ENCODE measurements around the gene SF3B5. TPM values are rescaled to one million over a fixed set of nuclear protein-coding genes. Genes with fewer than 3 reads are reported as not detected.
A peak's percentile ranks its signal among the peaks of the same experiment; 100 is the strongest.

The SF3B5 gene
- total and polyA plus RNA-seq, 4 experiments from 2014 or later: 87.2 to 379 (median 215) TPM

DNA sequence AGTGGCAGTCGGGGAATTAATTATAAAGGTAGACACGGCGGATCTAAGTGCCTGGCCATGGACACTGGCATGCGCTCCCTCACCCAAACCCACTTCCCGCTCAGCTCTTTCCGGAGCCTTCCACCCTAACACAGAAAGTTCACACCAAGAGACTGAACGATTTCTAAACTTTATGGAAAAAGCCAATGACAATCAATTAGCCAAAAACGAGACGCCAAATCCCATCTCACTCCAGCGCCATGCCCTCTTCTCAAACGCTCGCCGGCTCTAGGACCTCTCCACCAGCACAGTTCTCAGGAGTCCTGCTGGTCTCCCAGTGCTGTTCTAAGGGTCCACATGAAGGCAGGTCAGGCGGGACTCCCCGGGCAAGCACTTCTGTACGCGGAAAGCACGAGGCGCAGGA is 641 bp downstream of the SF3B5 start:
- Histone ChIP-seq H3K9me3 (ENCODE audit: control insufficient read depth in 1 of 2, low read length in 2 of 2) (no peaks in the 10 kb centered on the region), H3K4me3 (ENCODE audit: low read length in 2 of 2) (peak overlapping the region; percentile 88 to 95), H3K4me1 (ENCODE audit: insufficient read depth, low read length) (peaks cover 17% of the 10 kb centered on the region), H3K27me3 (ENCODE audit: insufficient read depth, low read length) (no peaks in the 10 kb centered on the region), H3K36me3 (ENCODE audit: insufficient read depth, low read length) (no peaks in the 10 kb centered on the region), H3K27ac (ENCODE audit: low read depth, low read length) (peak overlapping the region; percentile 91)
- Mint-ChIP-seq H3K27ac (peak overlapping the region; percentile 96 to 100 (median 99)), H3K9me3 (no peaks in the 10 kb centered on the region), H3K4me3 (peak overlapping the region; percentile 94 to 99 (median 98)), H3K4me1 (peaks cover 15 to 35% (median 24%) of the 10 kb centered on the region in 4 donors), H3K27me3 (no peaks in the 10 kb centered on the region), H3K36me3 (peaks cover 4 to 15% of the 10 kb centered on the region in 2 donors)
- intact Hi-C loops (cut with micrococcal nuclease): loop anchor here (1.0 to 10.0 kb wide), 11 partner anchors 30 to 1950 kb away; partner anchors contain the start of genes ADAT2, LTV1, NMBR and PEX3
- ChIA-PET CTCF (ENCODE audit: partially characterized antibody) (interaction anchor here (1.1 to 1.4 kb wide), 3 partner anchors 9 to 156 kb away, joined by 3 to 4 read pairs (median 4); no protein-coding TSS in a partner anchor), POLR2A (ENCODE audit: partially characterized antibody) (interaction anchor here (1.0 to 5.5 kb wide), 7 partner anchors 9 to 252 kb away, joined by 3 to 82 read pairs (median 9); partner anchors contain the start of genes LTV1 and STX11)
- DNase-seq: no peak

DNA sequence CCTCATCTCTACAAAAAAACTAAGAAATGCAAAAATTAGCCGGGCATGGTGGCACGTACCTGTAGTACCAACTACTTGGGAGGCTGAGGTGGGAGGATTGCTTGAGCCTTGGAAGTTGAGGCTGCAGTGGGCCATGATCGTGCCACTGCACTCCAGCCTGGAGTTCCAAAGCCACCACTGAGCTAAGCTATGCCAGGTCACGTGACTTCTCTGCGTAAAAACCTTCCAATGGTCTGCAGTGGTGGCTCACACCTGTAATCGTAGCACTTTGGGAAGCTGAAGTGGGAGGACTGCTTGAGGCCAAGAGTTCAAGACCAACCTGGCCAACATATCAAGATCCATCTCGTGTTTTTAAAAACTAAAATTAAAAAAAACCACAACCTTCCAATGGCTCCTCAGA is 1.7 kb downstream of the SF3B5 start:
- ChIA-PET CTCF (ENCODE audit: partially characterized antibody) (interaction anchor here (0.7 to 1.3 kb wide), 2 partner anchors 8 to 519 kb away, joined by 3 read pairs; no protein-coding TSS in a partner anchor), POLR2A (ENCODE audit: partially characterized antibody) (interaction anchor here (1.0 to 5.5 kb wide), 3 partner anchors 29 to 251 kb away, joined by 3 to 82 read pairs (median 41); partner anchors contain the start of gene LTV1)
- H3K4me1 Mint-ChIP-seq: peaks cover 15 to 35% (median 24%) of the 10 kb centered on the region in 4 donors
- peaks cover 17% of the 10 kb centered on the region for H3K4me1 ChIP-seq (ENCODE audit: insufficient read depth, low read length)
- H3K27ac ChIP-seq (ENCODE audit: low read depth, low read length): no peak overlapping the region
- no peaks in the 10 kb centered on the region for H3K36me3 ChIP-seq (ENCODE audit: insufficient read depth, low read length)
- intact Hi-C loops (cut with micrococcal nuclease): loop anchor here (2.0 to 10.0 kb wide), 5 partner anchors 39 to 1949 kb away; partner anchors contain the start of genes LTV1, NMBR and VTA1
- no peaks in the 10 kb centered on the region for H3K27me3 Mint-ChIP-seq
- DNase-seq: no peak
- no peaks in the 10 kb centered on the region for H3K27me3 ChIP-seq (ENCODE audit: insufficient read depth, low read length)
- no peak overlapping the region for H3K4me3 ChIP-seq (ENCODE audit: low read length in 2 of 2)
- peak overlapping the region; percentile 94 to 99 (median 98) for H3K4me3 Mint-ChIP-seq
- H3K9me3 Mint-ChIP-seq: no peaks in the 10 kb centered on the region
- peaks cover 7 to 15% of the 10 kb centered on the region in 2 donors for H3K36me3 Mint-ChIP-seq
- peak overlapping the region in 6 of 7 donors; percentile 96 to 100 (median 99) for H3K27ac Mint-ChIP-seq
- no peaks in the 10 kb centered on the region for H3K9me3 ChIP-seq (ENCODE audit: control insufficient read depth in 1 of 2, low read length in 2 of 2)

DNA sequence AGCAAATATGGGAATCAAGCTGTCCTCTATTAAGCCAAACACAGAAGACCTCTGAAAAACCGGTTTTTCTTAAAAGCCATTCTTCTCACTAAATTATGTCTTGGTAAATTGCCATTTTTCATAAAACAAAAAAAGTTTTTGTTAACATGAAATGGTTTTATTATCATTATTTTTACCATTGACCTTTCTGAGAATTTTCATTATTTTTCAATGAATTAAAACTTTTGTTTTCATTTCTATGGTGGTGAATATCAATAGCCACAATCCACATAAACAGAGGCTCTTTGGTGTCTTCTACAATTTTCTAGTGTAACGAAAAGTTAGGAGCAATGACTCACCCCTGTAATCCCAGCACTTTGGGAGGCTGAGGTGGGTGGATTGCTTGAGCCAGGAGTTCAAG is 2.1 kb downstream of the SF3B5 start:
- H3K4me1 Mint-ChIP-seq: peaks cover 15 to 35% (median 24%) of the 10 kb centered on the region in 4 donors
- intact Hi-C loops (cut with micrococcal nuclease): loop anchor here (5.0 to 10.0 kb wide), 3 partner anchors 248 to 1948 kb away; partner anchors contain the start of genes LTV1, NMBR and VTA1
- peak overlapping the region in 2 of 7 donors; percentile 64 to 96 for H3K27ac Mint-ChIP-seq
- peak overlapping the region in 7 of 8 donors; percentile 17 to 99 (median 41) for H3K4me3 Mint-ChIP-seq
- H3K4me3 ChIP-seq (ENCODE audit: low read length in 2 of 2): no peak overlapping the region
- DNase-seq: no peak
- H3K9me3 Mint-ChIP-seq: no peaks in the 10 kb centered on the region
- H3K27me3 Mint-ChIP-seq: no peaks in the 10 kb centered on the region
- H3K4me1 ChIP-seq (ENCODE audit: insufficient read depth, low read length): peaks cover 17% of the 10 kb centered on the region
- no peak overlapping the region for H3K27ac ChIP-seq (ENCODE audit: low read depth, low read length)
- H3K36me3 Mint-ChIP-seq: peaks cover 7 to 15% of the 10 kb centered on the region in 2 donors
- H3K36me3 ChIP-seq (ENCODE audit: insufficient read depth, low read length): no peaks in the 10 kb centered on the region
- H3K27me3 ChIP-seq (ENCODE audit: insufficient read depth, low read length): no peaks in the 10 kb centered on the region
- ChIA-PET POLR2A (ENCODE audit: partially characterized antibody) (interaction anchor here (5.1 to 5.5 kb wide), 2 partner anchors 29 to 38 kb away, joined by 41 to 82 read pairs; no protein-coding TSS in a partner anchor), CTCF (ENCODE audit: partially characterized antibody) (no interaction called here)
- no peaks in the 10 kb centered on the region for H3K9me3 ChIP-seq (ENCODE audit: control insufficient read depth in 1 of 2, low read length in 2 of 2)

DNA sequence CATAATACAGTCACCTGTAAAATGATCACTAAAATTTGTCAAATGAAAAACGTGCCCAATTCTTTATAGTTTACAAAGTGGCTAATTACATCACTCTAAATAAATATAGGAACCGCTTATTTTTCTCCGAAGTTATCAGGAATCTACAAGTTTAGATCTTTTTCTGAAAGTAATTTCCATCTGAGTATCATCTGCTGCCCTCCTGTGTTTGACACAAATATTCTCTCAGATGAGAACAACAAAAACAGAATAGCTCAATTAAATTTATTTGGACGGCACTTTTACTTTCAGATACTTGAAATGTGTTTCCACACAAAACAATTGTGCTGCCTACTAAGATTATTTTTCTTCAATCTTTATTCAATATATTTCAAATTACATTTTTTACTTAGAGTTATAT is 5.0 kb downstream of the SF3B5 start:
- no peak overlapping the region for H3K4me3 Mint-ChIP-seq
- ChIA-PET CTCF (ENCODE audit: partially characterized antibody) (interaction anchor here (1.0 to 1.8 kb wide), 5 partner anchors 15 to 150 kb away, joined by 3 to 13 read pairs (median 3); no protein-coding TSS in a partner anchor), POLR2A (ENCODE audit: partially characterized antibody) (no interaction called here)
- no peak for DNase-seq
- Histone ChIP-seq H3K4me1 (ENCODE audit: insufficient read depth, low read length) (peaks cover 17% of the 10 kb centered on the region), H3K27me3 (ENCODE audit: insufficient read depth, low read length) (no peaks in the 10 kb centered on the region), H3K27ac (ENCODE audit: low read depth, low read length) (no peak overlapping the region), H3K36me3 (ENCODE audit: insufficient read depth, low read length) (no peaks in the 10 kb centered on the region), H3K9me3 (ENCODE audit: control insufficient read depth in 1 of 2, low read length in 2 of 2) (no peaks in the 10 kb centered on the region), H3K4me3 (ENCODE audit: low read length in 2 of 2) (no peak overlapping the region)
- intact Hi-C loops (cut with micrococcal nuclease): loop anchor here (5.0 to 10.0 kb wide), 3 partner anchors 246 to 1946 kb away; partner anchors contain the start of genes LTV1, NMBR and VTA1
- no peaks in the 10 kb centered on the region for H3K27me3 Mint-ChIP-seq
- H3K36me3 Mint-ChIP-seq: peaks cover 10 to 12% of the 10 kb centered on the region in 2 donors
- H3K27ac Mint-ChIP-seq: no peak overlapping the region
- H3K4me1 Mint-ChIP-seq: peaks cover 10 to 22% (median 14%) of the 10 kb centered on the region in 4 donors
- no peaks in the 10 kb centered on the region for H3K9me3 Mint-ChIP-seq

DNA sequence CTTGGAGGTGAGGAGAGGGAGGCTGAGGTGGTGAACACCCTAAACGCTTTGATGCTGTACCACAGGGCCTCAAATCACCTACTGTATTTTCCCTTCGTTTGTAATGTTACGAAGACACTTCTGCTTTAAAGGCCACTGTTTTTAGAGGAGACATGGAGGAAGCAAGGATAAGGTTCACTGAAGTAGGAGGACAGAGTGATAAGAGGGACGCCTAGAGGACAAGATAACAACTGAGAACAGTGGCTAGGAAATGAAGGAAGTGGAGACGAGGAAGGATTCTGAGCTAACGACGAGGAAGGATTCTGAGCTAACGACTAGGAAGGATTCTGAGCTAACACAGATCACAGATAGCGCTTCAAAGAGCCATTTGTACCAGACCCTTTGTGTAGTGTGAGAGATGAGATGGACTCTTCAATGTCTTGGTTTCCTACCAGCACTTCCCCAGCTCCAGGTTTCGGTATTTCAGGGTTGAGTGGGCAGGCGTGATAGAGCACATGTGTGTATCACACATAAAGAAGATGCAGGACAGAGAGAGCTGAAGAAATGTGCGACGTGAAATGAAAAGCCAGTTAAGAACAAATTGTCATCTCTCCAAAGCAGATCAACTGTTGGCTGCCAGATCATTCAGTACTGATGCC is 7.5 kb downstream of the SF3B5 start:
- no peaks in the 10 kb centered on the region for H3K9me3 Mint-ChIP-seq
- CTCF ChIA-PET (ENCODE audit: partially characterized antibody): interaction anchor here (1.4 kb wide), 1 partner anchor 148 kb away, joined by 10 read pairs; no protein-coding TSS in a partner anchor
- H3K27me3 Mint-ChIP-seq: no peaks in the 10 kb centered on the region
- POLR2A ChIA-PET (ENCODE audit: partially characterized antibody): interaction anchor here (1.2 kb wide), 1 partner anchor 23 kb away, joined by 5 read pairs; no protein-coding TSS in a partner anchor
- H3K27me3 ChIP-seq (ENCODE audit: insufficient read depth, low read length): no peaks in the 10 kb centered on the region
- no peak overlapping the region for H3K4me3 ChIP-seq (ENCODE audit: low read length in 2 of 2)
- no peaks in the 10 kb centered on the region for H3K9me3 ChIP-seq (ENCODE audit: control insufficient read depth in 1 of 2, low read length in 2 of 2)
- H3K27ac Mint-ChIP-seq: no peak overlapping the region
- intact Hi-C loops (cut with micrococcal nuclease): no loop called here
- H3K36me3 Mint-ChIP-seq: peaks cover 0 to 8% of the 10 kb centered on the region in 2 donors
- H3K4me1 Mint-ChIP-seq: no peaks in the 10 kb centered on the region
- no peaks in the 10 kb centered on the region for H3K36me3 ChIP-seq (ENCODE audit: insufficient read depth, low read length)
- no peak for DNase-seq
- no peak overlapping the region for H3K27ac ChIP-seq (ENCODE audit: low read depth, low read length)
- no peak overlapping the region for H3K4me3 Mint-ChIP-seq
- H3K4me1 ChIP-seq (ENCODE audit: insufficient read depth, low read length): no peaks in the 10 kb centered on the region

DNA sequence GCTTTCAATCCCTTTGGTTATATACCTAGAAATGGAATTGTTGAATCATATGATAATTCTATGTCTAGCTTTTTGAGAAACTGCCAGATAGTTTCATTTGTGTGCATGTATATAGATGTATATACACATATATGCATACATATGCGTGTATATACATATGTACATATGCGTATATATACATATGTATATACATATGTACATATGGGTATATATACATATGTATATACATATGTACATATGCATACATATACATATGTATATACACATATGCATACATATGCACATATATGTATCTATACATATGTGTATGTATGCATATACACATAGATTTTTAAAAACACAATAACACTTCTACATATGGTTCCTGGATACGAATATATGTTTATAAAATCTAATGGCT is 8.4 kb downstream of the SF3B5 start:
- no peak for DNase-seq
- no peak overlapping the region for H3K27ac Mint-ChIP-seq
- no peaks in the 10 kb centered on the region for H3K9me3 Mint-ChIP-seq
- peaks cover 0 to 8% of the 10 kb centered on the region in 2 donors for H3K36me3 Mint-ChIP-seq
- ChIA-PET POLR2A (ENCODE audit: partially characterized antibody) (no interaction called here), CTCF (ENCODE audit: partially characterized antibody) (no interaction called here)
- Histone ChIP-seq H3K27me3 (ENCODE audit: insufficient read depth, low read length) (no peaks in the 10 kb centered on the region), H3K4me3 (ENCODE audit: low read length in 2 of 2) (no peak overlapping the region), H3K36me3 (ENCODE audit: insufficient read depth, low read length) (no peaks in the 10 kb centered on the region), H3K4me1 (ENCODE audit: insufficient read depth, low read length) (no peaks in the 10 kb centered on the region), H3K27ac (ENCODE audit: low read depth, low read length) (no peak overlapping the region), H3K9me3 (ENCODE audit: control insufficient read depth in 1 of 2, low read length in 2 of 2) (no peaks in the 10 kb centered on the region)
- no peak overlapping the region for H3K4me3 Mint-ChIP-seq
- H3K27me3 Mint-ChIP-seq: no peaks in the 10 kb centered on the region
- H3K4me1 Mint-ChIP-seq: no peaks in the 10 kb centered on the region
- intact Hi-C loops (cut with micrococcal nuclease): no loop called here

DNA sequence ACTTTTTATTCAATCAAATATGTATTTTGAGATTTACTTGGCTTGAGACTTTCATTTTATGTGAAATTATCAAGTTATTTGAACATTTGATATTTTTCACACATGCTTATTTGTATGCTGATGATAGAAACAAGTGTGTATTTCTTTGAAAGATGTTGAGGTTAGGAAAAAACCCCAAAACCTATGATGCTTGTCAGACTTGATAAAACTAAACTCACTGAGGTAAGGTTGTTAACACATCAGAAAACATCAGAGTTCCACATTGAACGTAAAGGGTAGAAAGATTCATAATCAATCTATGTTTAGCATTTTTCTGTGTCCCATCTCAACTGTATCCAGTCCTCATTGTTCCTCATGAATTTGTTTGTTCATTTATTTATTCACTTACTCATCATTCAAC is 12.2 kb downstream of the SF3B5 start:
- H3K9me3 ChIP-seq (ENCODE audit: control insufficient read depth in 1 of 2, low read length in 2 of 2): no peaks in the 10 kb centered on the region

More for the DNA sequence above, 12.2 kb downstream of the SF3B5 start:
- no peak overlapping the region for H3K4me3 Mint-ChIP-seq
- Histone ChIP-seq H3K27ac (ENCODE audit: low read depth, low read length) (no peak overlapping the region), H3K36me3 (ENCODE audit: insufficient read depth, low read length) (no peaks in the 10 kb centered on the region), H3K4me3 (ENCODE audit: low read length in 2 of 2) (no peak overlapping the region), H3K27me3 (ENCODE audit: insufficient read depth, low read length) (no peaks in the 10 kb centered on the region), H3K4me1 (ENCODE audit: insufficient read depth, low read length) (no peaks in the 10 kb centered on the region)
- DNase-seq: no peak
- H3K27ac Mint-ChIP-seq: no peak overlapping the region
- POLR2A ChIA-PET (ENCODE audit: partially characterized antibody): no interaction called here
- peaks cover 0 to 4% of the 10 kb centered on the region in 2 donors for H3K36me3 Mint-ChIP-seq
- H3K9me3 Mint-ChIP-seq: no peaks in the 10 kb centered on the region
- H3K27me3 Mint-ChIP-seq: no peaks in the 10 kb centered on the region
- CTCF ChIA-PET (ENCODE audit: partially characterized antibody): no interaction called here
- H3K4me1 Mint-ChIP-seq: no peaks in the 10 kb centered on the region
- intact Hi-C loops (cut with micrococcal nuclease): no loop called here

Data from CD4-positive, alpha-beta memory T cell (primary cell).